DMS79 treated with DMSO at 0.1 percent for 48 hours (cell line): ENCODE data around the gene PTGFRN.

Experiments used
- DNase-seq: peaks from one replicate; lab custom pipeline; 2025; lab: John Stamatoyannopoulos, UW

The PTGFRN gene

GRCh38 chr1:116944613-116945012 lies 34.9 kb downstream of the PTGFRN start:
- DNase-seq = no peak

DNA sequence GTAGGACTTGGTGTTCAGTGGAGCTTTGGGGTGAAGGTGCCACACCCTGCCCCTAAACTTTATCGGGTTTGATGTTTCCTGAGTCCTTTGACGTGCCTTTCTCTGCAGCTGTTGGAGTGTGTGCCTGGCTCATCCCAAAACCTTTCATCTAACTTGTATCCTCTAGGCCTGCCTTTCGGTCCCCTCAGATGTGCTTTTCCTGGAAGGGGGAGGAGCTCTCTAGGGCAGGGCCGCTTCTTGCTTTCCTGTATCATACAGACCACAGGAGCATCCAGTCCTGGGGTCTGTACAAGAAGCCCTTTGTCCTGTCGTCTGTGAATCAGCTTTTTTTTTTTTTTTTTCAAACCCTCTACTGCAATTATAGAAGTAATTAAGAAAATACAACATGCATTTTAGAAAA lies 35.7 kb downstream of the PTGFRN start:
- DNase-seq = no peak

- no peak for DNase-seq
These were observed 36.3 kb downstream of the PTGFRN start for GRCh38 chr1:116945996-116946395.

DNA sequence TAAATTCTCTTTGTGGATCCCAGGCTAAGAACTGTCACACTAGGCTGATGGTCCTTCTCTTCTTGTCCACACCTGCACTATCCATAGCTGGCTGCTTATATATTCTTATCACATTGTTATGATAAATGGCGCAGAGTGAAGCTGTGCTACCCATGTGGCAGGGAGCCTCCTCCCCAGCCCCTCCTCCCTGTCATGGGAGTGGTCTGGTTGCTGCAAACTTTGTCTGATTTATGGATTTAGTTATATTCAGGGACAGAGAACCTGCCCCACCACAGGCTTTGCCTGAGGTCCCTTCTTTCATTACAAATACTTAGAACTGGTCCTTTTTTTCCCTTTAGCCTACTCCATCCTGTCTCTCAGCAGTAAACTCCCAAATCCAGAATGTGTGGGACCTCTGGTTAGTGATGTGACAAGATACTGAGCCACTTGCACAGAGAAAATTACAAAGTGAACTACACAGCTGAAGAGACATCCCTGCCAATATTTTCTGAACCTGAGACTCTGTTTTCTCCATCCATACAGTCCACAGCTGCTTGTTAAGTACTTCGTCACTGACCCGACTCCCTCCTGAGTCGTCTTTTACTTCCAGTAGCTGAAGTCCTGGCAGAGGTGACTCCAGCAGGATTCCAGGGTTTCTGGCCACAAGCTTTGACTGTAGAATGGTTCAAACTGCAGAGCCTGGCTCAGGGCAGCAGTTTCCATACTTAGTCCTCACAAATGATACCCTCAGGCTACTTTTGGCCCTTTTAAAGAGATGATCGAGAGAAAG lies 37.6 kb downstream of the PTGFRN start:
- DNase-seq = no peak

GRCh38 chr1:116948046-116948445 lies 38.3 kb downstream of the PTGFRN start:
- DNase-seq = no peak

DNA sequence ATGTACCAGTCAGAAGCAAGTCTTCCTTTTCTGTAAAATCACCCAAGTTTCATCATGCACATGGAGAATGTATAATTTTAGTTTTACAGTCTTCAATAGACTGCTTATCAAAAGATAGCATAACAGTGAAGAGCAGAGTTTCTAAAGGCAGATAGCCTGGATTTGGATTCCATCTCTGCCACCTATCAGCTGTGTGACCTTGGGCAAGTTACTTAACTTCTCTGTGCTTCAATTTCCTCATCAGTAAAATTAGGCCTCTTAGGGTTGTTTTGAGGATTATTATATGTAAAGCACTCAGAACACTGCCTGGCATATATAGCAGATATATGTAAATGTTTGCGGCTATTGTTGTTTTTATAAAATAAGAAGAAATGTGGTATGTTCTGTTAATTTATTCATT lies 38.9 kb downstream of the PTGFRN start:
- DNase-seq = no peak

DNA sequence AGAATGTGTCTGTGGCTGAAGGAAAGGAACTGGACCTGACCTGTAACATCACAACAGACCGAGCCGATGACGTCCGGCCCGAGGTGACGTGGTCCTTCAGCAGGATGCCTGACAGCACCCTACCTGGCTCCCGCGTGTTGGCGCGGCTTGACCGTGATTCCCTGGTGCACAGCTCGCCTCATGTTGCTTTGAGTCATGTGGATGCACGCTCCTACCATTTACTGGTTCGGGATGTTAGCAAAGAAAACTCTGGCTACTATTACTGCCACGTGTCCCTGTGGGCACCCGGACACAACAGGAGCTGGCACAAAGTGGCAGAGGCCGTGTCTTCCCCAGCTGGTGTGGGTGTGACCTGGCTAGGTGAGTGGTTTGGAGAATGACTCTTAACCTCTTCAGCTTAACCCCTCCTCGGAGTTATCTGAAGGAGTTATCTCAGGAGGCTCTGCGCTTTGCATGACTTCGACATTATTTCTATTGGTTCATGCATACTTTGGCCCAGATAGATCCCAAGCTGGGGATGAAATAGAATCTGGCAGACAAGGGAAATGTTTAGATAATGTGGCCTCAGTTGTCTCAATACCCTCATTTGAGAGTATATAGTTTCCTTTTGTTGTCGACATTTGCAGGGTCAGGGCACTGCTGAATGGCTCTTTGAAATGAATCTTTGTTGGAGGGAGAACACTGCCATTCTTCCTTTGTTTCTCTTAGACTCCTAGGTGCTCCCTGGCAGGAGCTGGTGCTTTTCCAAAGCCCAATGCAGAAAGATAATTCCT lies 39.7 kb downstream of the PTGFRN start:
- DNase-seq = no peak

DNA sequence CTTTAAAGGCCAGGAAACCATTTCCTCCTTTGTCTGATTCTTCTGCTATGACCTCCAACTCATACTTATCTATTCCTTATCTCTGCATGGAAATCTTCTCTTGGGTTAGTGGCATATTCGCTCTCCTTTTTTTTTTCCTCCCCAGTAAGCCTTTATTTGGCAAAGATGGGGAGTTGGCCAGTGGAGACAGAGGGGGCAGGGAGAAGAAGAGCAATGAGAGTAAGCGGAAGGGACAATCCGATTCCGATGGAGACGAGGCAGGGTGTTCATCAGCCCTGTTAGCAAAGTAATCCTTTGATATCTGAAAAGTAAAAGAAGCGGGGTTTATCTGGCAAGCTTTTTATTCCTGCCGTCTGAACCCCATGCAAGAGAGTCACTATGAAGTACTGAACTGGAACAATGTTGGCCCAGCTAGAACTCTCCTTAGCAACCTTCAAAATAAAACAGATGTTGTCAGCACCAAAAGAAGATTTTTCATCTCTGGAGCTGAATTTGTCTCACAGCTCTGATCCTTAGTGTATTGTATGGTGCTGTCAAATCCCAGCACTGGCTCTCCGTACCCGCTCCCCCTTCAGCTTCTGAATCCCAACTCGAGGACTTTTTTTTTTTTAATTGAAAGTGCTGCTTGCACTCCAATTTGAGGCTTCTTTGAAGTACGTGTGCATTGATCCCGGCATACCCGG lies 40.9 kb downstream of the PTGFRN start:
- no peak for DNase-seq

DNA sequence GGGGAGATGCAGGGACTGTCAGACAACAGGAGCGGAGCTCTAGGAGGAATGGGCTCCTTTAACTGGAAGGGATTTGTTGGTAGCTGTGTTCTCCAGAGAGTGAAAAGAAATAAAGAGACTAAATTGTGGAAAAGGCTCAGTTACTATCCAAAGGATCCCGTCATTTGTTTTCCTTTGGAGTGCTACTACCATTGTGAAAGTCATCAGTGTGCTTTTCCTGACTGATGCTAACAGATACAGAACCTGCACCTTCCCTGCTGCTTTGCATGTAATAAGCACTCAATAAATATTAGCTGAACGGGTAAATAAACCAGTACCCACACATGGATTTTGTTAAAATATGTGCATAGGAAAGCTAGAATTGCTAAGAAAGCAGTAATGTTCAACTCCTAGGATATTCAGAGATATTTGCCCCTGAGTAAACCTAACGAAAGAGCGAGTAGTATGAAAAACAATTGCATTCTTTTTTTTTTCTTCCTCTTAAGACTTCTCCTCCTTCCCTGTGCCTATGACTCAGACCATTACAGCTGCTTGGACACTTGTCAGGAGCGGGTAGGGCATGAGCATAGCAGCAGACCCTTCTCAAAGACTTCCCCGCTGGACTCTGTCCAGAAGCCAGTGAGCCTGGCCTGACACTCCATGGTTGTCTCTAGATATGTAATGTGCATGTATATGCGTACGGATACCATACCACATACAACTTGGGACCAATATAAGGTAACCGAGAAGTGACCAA lies 41.7 kb downstream of the PTGFRN start:
- no peak for DNase-seq

DNA sequence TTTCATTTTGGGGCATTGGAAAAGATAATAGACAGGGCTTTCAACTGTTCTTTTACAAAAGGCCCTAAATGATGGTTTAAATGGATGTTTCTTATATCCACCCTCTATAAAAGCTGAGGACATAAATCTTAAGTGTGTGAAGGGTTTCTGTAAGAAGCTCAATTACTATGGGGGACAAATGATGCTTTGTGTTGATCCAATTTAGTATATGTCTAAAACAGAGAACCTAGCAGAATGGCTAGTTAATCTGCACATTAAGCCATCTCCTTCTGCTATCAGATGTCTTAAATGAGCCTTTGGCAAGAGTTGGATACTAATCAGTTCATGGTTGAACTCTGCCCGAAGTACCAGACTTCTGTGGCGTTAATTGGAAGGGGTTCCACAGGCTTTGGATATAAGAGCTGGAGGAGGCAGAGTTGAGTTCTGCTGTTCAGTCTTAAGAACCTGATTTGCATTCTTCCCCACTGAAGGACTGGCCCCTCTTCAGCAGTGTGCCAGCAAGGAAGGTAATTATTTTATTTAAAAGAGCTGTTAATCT lies 43.1 kb downstream of the PTGFRN start:
- DNase-seq = peak; percentile 91

GRCh38 chr1:116954440-116954839 lies 44.7 kb downstream of the PTGFRN start:
- peak; percentile 8 for DNase-seq

DNA sequence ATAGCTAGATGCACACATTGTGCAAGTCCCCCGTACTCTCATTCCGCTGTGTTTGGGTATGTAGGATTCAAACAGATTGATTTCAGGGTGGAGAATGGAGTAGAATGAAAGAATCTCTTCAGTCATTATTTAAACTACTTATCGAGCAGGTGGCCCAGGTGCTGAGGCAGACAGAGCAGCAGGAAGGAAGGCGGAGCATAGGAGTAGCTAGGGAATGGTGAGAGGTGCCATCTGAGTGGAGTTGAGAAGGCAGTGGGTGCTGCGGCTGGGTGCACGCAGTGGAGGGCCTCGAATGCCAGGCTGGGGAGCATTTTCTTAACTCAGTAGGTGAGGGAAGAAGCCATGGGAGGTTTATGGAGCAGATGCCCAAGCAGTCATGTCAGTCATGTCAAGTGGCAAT lies 46.7 kb downstream of the PTGFRN start:
- DNase-seq = peak; percentile 77

DNA sequence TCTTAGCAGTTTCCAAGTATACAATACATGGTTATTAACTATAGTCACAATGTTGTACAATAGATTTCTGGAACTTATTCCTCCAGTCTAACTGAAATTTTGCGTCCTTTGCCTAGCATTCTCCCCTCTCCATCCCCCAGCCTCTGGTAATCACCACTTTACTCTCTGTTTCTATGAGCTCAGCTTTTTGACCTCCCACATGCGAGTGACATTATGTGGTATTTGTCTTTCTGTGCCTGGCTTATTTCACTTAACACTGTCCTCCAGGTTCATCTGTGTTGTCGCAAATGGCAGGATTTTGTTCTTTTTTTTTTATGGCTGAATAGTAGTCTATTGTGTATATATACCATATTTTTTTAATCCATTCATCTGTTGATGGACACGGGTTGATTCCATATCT lies 47.9 kb downstream of the PTGFRN start:
- no peak for DNase-seq

- DNase-seq = no peak
These were observed 48.4 kb downstream of the PTGFRN start for GRCh38 chr1:116958110-116958509.

- no peak for DNase-seq
These were observed 49.3 kb downstream of the PTGFRN start for GRCh38 chr1:116958977-116959376.

DNA sequence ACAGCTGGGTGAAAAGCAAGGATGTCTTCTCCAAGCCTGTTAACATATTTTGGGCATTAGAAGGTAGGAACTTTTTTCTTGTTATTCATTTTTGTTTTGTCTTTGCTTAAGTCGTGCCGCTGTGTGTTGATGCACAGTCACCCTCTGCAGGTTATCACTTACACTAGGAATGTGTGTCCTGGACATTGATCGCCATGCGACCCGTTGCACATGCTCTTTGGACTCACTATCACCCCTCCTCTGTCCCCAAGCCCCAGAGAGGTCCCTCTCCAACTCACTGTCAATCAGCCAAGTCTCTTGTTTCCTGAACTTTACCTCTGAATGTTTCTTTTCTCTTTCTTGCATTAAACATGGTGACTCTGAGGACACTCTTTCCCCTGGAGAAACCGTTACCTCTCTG lies 51.9 kb downstream of the PTGFRN start:
- DNase-seq = no peak

GRCh38 chr1:116962987-116963639 lies 53.4 kb downstream of the PTGFRN start:
- DNase-seq = no peak

GRCh38 chr1:116966791-116967190 lies 57.1 kb downstream of the PTGFRN start:
- no peak for DNase-seq

- DNase-seq = no peak
These were observed 59.0 kb downstream of the PTGFRN start for GRCh38 chr1:116968724-116969123.

DNA sequence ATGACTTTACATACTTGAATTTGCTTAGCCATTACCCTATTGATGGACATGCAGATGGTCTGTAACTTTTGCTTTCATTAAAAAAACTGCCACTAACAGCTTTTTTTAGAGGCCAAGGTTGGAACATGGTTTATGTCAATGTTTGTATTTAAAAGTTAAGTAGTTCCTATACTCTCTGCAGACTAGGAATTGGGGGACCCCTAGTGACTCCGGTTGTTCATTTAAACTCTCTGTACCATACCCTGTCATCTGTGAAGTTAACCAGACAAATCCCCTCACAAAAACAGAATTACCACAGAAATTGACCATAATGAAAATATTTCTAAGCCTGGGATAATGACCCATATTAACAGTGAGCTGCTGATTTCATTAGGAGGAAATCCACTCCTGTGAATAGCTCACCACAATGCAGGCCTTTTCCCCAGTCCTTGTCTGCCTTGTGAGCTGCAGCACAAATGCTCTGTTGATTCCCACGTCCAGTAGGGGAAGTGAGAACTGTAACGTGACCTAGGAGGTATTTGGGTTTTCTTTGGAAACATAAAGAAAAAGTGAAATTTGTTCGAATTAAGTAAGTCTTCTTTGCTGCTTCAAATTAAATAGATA lies 61.6 kb downstream of the PTGFRN start:
- DNase-seq = no peak
